DND-41 (cell line): Measurements from ENCODE around the gene EPB41L4B.

ENCODE experiments used
- EZH2 ChIP-seq: IDR thresholded peaks from 3 replicates; pipeline ENCODE4 v1.6.1; 2012; ENCODE audit warnings: borderline replicate concordance, low read depth, mild to moderate bottlenecking, moderate library complexity, low read length, inconsistent platforms; ENCODE audit not compliant: severe bottlenecking
- TF ChIP-seq, protein P1 (sequence below): IDR thresholded peaks from 2 replicates; pipeline ENCODE4 v1.5.1; 2012; ENCODE audit warnings: borderline replicate concordance, low read length, moderate library complexity, mild to moderate bottlenecking; ENCODE audit not compliant: poor library complexity, severe bottlenecking; ENCODE audit errors: extremely low read depth

DNA sequence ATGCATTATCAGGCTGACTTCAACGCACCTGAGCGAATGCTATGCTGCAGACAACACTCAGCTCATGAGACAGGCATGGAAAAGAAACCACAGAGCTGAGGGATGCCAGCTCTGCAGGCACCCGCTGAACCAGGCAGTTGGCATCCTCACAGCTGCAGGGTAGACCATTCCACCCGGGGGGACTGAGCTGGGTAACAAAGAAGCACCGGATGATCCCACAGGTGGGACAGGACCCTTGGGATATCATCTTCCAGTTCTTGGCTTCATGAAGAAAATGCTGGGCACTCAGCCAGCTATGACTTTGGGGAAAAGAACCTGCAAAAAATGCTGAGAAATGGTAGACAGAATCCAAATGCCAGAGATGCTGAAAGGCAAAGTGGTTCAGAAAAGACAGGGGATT lies 9.6 kb downstream of the EPB41L4B start:
- TF ChIP-seq, protein P1, sequence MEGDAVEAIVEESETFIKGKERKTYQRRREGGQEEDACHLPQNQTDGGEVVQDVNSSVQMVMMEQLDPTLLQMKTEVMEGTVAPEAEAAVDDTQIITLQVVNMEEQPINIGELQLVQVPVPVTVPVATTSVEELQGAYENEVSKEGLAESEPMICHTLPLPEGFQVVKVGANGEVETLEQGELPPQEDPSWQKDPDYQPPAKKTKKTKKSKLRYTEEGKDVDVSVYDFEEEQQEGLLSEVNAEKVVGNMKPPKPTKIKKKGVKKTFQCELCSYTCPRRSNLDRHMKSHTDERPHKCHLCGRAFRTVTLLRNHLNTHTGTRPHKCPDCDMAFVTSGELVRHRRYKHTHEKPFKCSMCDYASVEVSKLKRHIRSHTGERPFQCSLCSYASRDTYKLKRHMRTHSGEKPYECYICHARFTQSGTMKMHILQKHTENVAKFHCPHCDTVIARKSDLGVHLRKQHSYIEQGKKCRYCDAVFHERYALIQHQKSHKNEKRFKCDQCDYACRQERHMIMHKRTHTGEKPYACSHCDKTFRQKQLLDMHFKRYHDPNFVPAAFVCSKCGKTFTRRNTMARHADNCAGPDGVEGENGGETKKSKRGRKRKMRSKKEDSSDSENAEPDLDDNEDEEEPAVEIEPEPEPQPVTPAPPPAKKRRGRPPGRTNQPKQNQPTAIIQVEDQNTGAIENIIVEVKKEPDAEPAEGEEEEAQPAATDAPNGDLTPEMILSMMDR: no peak
- TF ChIP-seq EZH2: no peak
